Spinal cord (tissue), 10 donors: ENCODE measurements around the gene ST3GAL6. TPM values are rescaled to one million over a fixed set of nuclear protein-coding genes. Genes with fewer than 3 reads are reported as not detected.

Experiments used
- DNase-seq, 6 donors: peaks; one replicate each; pipeline versions ENCODE4 v3.0.0 to v3.0.0-alpha.2; 2013 to 2015; ENCODE audit warnings: low spot score in 6 of 6, low read depth in 4 of 6
- H3K27ac ChIP-seq: one replicate; pipeline ENCODE4 v1.5.1; 2013; ENCODE audit warnings: low read depth, low read length, control low read depth
- H3K27me3 ChIP-seq: one replicate; pipeline ENCODE4 v1.6.1; 2013; ENCODE audit warnings: low read length; ENCODE audit not compliant: control insufficient read depth, insufficient read depth
- H3K36me3 ChIP-seq: one replicate; pipeline ENCODE4 v1.6.1; 2013; ENCODE audit warnings: low read length; ENCODE audit not compliant: control insufficient read depth, insufficient read depth
- H3K4me1 ChIP-seq: one replicate; pipeline ENCODE4 v1.6.1; 2013; ENCODE audit warnings: low read length; ENCODE audit not compliant: control insufficient read depth, insufficient read depth
- H3K4me3 ChIP-seq: one replicate; pipeline ENCODE4 v1.5.1; 2013; ENCODE audit warnings: low read depth, low read length, control low read depth
- H3K9me3 ChIP-seq: one replicate; pipeline ENCODE4 v1.6.1; 2013; ENCODE audit warnings: low read length; ENCODE audit not compliant: control insufficient read depth, insufficient read depth
- WGBS: methylation state at CpG from one replicate; pipeline ENCODE4 v1.1.5; 2013; ENCODE audit warnings: missing lambda C conversion rate; ENCODE audit not compliant: insufficient coverage; 5-methylcytosine and 5-hydroxymethylcytosine counted together
- polyA plus RNA-seq, 2 donors: library from polyadenylated mRNA; unstranded; fragments of 120-200 nt; gene quantifications; one replicate each; pipeline ENCODE4 v1.2.1, GENCODE V29; 2013; ENCODE audit not compliant: insufficient read length in 2 of 2
- total RNA-seq, 2 donors: library from RNA; depleted of rRNA in 1 of 2; stranded (reverse); fragments of 120-200 nt in 1 of 2; fragments of >200 nt in 1 of 2; gene quantifications; one replicate each; pipeline versions ENCODE4 v1.2.3 to v1.2.4, GENCODE V29; 2013 to 2014
- donor health status: healthy.

ST3GAL6 gene
- total and polyA plus RNA-seq, 4 donors: 14.2 to 24.2 (median 22.0) TPM

DNA sequence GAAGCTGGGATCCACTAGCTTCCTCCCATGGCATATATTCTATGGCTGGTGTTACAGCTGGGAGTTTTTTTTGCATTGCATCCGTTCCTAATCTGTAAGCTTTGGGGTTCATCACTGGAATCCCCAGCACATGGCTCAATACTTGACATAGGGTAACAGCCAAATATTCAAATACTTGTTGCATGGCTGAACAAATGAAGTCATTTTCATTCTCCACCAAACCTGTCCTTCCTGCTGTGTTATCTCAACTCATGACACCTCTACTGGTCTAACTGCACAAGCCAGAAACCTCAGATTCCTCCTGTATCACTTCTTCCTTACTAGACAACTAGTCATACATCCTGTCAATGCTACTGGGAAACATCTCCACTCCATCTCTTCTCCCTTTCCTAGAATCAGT, 43.4 kb downstream of the ST3GAL6 start:
- WGBS: 100% methylated on average over 1 of the region's 1 CpG
- Histone ChIP-seq H3K4me1 (no peaks in the 10 kb centered on the region), H3K4me3 (no peak overlapping the region), H3K9me3 (no peaks in the 10 kb centered on the region), H3K27me3 (no peaks in the 10 kb centered on the region), H3K27ac (no peak overlapping the region), H3K36me3 (peaks cover 4% of the 10 kb centered on the region)
- no peak for DNase-seq

DNA sequence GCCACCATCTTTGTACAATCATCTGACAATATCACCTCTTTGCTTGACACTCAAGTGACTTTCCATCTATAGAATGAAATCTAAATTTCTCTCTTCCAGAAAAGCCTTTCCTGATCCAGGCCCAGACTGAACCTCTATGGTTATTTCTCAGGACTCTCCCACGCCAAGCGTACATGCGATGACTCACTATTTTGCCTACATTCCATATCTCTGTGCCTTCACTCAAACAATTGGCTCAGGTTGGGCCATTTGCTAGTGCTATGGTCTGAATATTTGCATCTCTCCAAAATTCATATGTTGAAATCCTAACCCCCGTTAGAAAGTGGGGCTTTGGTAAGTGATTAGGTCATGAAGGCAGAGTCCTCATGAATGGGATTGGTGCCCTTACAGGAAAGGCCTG, 43.9 kb downstream of the ST3GAL6 start:
- no peak overlapping the region for H3K4me3 ChIP-seq
- whole genome bisulfite sequencing: 93% methylated on average over 3 of the region's 4 CpGs
- no peak for DNase-seq
- H3K4me1 ChIP-seq: no peaks in the 10 kb centered on the region
- no peaks in the 10 kb centered on the region for H3K9me3 ChIP-seq
- H3K36me3 ChIP-seq: peaks cover 4% of the 10 kb centered on the region
- H3K27me3 ChIP-seq: no peaks in the 10 kb centered on the region
- H3K27ac ChIP-seq: no peak overlapping the region

DNA sequence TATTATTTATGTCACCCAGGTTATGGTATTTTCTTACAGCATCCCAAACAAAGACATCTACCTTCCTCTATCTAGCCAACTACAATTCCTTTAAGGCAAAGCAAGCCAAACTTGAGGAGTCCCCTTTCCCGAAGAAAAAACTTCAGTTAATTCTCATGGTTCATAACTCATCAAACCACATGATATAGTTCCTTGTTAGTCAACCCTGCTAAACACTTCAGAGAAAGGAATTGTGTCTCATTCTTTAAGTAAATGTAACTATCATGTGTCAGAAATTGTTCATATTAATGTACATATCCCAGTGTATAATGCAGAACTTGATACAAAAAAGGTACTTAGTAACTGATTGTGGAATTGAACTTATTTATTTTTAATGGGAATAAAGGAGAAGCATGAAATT, 44.4 kb downstream of the ST3GAL6 start:
- Histone ChIP-seq H3K27ac (no peak overlapping the region), H3K27me3 (no peaks in the 10 kb centered on the region), H3K36me3 (peaks cover 4% of the 10 kb centered on the region), H3K4me1 (no peaks in the 10 kb centered on the region), H3K9me3 (no peaks in the 10 kb centered on the region), H3K4me3 (no peak overlapping the region)
- no peak for DNase-seq
- WGBS: 100% methylated on average over 1 of the region's 1 CpG

DNA sequence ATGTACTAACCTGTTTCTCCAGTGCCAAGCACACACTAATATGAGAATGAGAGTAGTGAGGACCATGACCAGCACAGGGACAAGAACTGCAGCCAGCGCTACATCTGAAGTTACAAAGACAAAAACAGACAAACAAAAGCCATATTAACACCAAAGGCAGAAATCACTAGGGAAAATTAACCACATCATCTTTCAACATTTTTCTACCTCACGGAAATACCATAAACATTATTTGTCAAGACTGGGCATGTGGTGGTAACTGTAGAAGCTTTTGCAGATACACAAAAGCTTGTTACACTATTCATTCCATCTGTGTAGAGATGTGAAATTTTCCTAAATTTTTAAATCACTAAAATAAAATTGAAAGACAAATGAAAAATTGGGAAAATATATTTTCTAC, 44.9 kb downstream of the ST3GAL6 start:
- no peaks in the 10 kb centered on the region for H3K4me1 ChIP-seq
- 100% methylated on average over 1 of the region's 2 CpGs for WGBS
- H3K27ac ChIP-seq: no peak overlapping the region
- no peak overlapping the region for H3K4me3 ChIP-seq
- no peaks in the 10 kb centered on the region for H3K27me3 ChIP-seq
- DNase-seq: no peak
- peaks cover 4% of the 10 kb centered on the region for H3K36me3 ChIP-seq
- H3K9me3 ChIP-seq: no peaks in the 10 kb centered on the region

DNA sequence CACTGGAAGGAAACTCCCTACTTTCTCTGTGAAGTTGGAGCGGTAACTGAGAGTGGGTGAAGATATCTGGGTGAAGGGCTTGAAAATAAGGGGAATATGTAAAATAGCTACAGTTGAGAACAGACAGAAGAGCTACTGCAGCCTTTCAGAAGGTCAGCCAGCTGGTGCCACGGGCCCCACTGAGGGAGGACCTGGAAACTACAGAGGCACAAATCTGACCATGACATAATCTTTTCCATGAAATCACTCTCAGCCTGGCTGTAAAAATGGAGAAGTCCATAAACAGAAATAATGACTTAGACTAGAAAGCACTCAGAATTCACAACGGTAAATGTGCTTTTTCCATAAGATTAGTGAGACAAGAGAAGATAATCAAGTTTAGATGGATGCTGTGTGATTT, 46.4 kb downstream of the ST3GAL6 start:
- Histone ChIP-seq H3K36me3 (peaks cover 8% of the 10 kb centered on the region), H3K4me3 (no peak overlapping the region), H3K9me3 (no peaks in the 10 kb centered on the region), H3K27ac (no peak overlapping the region), H3K4me1 (no peaks in the 10 kb centered on the region), H3K27me3 (no peaks in the 10 kb centered on the region)
- no peak for DNase-seq
- 100% methylated on average over 1 of the region's 3 CpGs for WGBS

DNA sequence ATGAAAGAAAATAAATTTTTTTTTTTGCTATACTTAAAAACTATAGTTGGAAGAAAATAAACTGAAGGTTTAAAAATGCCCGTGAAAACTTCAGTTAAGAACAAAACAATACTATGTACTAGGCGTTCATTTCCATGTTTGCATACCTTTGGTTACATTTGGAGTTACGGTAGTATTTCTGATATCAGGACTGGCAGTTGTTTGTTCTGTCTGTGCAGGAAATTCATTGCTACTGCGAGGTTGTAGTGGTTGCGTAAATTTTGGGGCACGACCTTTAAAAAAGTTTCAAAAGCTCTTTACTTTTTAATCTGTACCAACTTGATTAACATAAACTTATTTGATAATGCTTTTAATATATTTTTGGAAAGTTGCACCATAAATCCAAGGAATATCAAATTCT, 47.9 kb downstream of the ST3GAL6 start:
- no peak overlapping the region for H3K27ac ChIP-seq
- no peaks in the 10 kb centered on the region for H3K27me3 ChIP-seq
- H3K4me3 ChIP-seq: no peak overlapping the region
- DNase-seq: no peak
- H3K9me3 ChIP-seq: no peaks in the 10 kb centered on the region
- no peaks in the 10 kb centered on the region for H3K4me1 ChIP-seq
- 83% methylated on average over 2 of the region's 6 CpGs for WGBS
- H3K36me3 ChIP-seq: peaks cover 8% of the 10 kb centered on the region

DNA sequence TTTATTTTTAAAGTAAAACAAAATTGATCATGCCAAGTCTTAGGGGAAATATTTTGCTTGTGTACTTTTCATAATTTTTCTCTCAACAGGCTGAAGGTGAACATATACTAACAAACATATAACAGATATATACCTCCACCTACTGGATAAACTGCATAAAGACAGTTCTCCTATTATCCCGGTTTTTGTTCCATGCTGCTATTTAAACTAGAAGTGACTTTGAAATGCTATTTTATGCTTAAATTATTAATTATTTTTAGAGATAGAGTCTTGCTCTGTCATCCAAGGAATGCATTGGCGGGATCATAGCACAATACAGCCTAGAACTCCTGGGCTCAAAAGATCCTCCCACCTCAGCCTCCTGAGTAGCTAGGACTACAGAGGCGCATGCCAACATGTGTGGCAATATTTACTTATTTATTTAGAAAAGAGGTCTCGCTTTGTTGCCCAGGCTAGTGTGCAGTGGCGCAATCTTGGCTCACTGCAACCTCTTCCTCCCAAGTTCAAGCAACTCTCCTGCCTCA, 49.8 kb downstream of the ST3GAL6 start:
- Histone ChIP-seq H3K27me3 (no peaks in the 10 kb centered on the region), H3K9me3 (no peaks in the 10 kb centered on the region), H3K36me3 (peaks cover 7% of the 10 kb centered on the region), H3K4me3 (no peak overlapping the region), H3K27ac (no peak overlapping the region), H3K4me1 (no peaks in the 10 kb centered on the region)
- peak in 4 of 6 donors; percentile 24 to 84 (median 42) for DNase-seq
- WGBS: no CpG with 5 or more reads among the region's 5 CpGs

DNA sequence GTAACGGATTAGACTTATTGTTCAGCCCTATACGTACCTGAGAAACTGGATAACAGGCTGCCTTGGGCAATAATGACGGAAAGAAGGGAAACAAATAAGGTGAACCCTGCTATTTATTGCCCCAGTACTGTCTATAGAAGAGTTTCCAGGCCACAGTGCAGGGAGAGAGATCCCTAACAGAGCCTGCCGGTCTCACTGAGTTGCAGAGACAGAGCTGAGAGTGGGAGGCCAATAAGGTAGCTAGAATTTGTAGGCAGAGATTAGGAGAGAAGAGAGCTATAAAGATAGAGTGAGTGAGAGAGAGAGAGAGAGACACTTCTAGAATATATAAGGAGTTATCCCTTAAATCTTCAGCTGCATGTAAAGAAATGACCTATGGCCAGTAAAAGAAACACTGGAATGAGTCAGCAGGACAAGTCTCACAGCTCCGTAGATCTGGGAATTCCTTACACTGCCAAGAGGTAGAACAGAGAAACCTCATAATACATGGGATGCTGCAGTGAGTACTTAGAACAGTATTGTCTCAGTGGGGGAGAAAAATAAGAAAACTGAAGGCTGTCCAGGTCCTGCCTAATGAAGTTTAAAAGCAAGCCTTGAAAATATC, 51.8 kb downstream of the ST3GAL6 start:
- Histone ChIP-seq H3K27ac (no peak overlapping the region), H3K4me1 (no peaks in the 10 kb centered on the region), H3K27me3 (no peaks in the 10 kb centered on the region), H3K9me3 (no peaks in the 10 kb centered on the region), H3K4me3 (no peak overlapping the region), H3K36me3 (peaks cover 7% of the 10 kb centered on the region)
- DNase-seq: no peak
- 83% methylated on average over 3 of the region's 5 CpGs for WGBS

DNA sequence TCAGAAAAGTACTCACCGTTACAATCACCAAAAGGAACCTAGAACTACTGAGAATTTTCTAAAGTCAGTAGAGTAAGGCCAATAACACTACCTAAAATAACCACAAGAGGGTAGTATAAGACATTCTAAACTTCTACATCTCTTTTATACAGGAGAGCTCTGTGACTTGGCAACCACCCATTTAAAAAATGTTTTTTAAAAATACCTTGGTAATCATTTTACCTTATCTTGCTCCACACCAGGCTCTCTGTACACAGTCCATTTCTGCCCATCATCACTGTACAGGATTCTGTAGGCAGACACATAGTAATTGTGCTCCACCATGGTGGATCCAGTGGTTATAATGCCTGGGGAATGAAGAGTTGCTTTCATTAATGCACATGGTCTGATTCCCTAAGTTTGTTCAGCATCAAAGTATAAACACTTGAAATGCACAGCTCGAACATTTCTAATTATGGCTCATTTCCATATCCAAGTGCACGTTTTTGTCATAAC, 54.5 kb downstream of the ST3GAL6 start:
- Histone ChIP-seq H3K4me1 (no peaks in the 10 kb centered on the region), H3K27me3 (no peaks in the 10 kb centered on the region), H3K27ac (no peak overlapping the region), H3K9me3 (no peaks in the 10 kb centered on the region), H3K36me3 (peaks cover 9% of the 10 kb centered on the region), H3K4me3 (no peak overlapping the region)
- DNase-seq: peak; percentile 43 to 90 (median 58)
- WGBS: no CpG with 5 or more reads among the region's 3 CpGs

DNA sequence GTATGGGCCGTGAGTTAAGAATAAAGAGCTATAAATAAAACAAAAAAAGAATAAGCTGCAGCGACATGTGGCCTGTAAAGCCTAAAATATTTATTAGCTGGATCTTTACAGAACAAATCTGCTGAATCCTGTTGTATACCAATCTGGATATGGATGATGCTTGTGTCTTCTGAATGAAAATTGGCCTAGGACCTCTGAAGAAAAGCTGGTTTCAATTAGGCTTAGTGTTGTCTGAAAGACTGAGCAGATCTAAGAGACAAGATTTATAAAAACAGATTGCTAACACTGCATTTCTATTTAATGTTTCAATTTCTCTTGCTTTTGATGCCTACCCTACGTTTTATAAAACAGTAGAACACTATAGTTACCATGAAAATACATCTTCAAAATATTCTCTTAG, 57.9 kb downstream of the ST3GAL6 start:
- Histone ChIP-seq H3K36me3 (peaks cover 5% of the 10 kb centered on the region), H3K27ac (no peak overlapping the region), H3K4me3 (no peak overlapping the region), H3K4me1 (no peaks in the 10 kb centered on the region), H3K27me3 (no peaks in the 10 kb centered on the region), H3K9me3 (no peaks in the 10 kb centered on the region)
- DNase-seq: no peak
- WGBS: no CpG with 5 or more reads among the region's 3 CpGs
